HG03571 (cell line): Measurements from ENCODE around the gene OR51D1.

ENCODE experiments used
- ATAC-seq: cut with Tn5 transposase; IDR thresholded peaks from one replicate; pipeline ENCODE4 v1.9.1; 2021; ENCODE audit not compliant: unreplicated experiment

OR51D1 gene

GRCh38 chr11:4644233-4644632 is 7.0 kb downstream of the OR51D1 start:
- no peak for ATAC-seq

GRCh38 chr11:4645974-4646373 is 8.7 kb downstream of the OR51D1 start:
- no peak for ATAC-seq

- no peak for ATAC-seq
These were observed 10.5 kb downstream of the OR51D1 start for GRCh38 chr11:4647766-4648165.

GRCh38 chr11:4654635-4655369 is 17.5 kb downstream of the OR51D1 start:
- no peak for ATAC-seq

GRCh38 chr11:4658629-4659445 is 21.6 kb downstream of the OR51D1 start:
- ATAC-seq, result no peak

- no peak for ATAC-seq
These were observed 25.6 kb downstream of the OR51D1 start for GRCh38 chr11:4662876-4663275.

- no peak for ATAC-seq
These were observed 26.9 kb downstream of the OR51D1 start for GRCh38 chr11:4664183-4664582.

- no peak for ATAC-seq
These were observed 27.5 kb downstream of the OR51D1 start for GRCh38 chr11:4664786-4665185.

- ATAC-seq, result no peak
These were observed 28.1 kb downstream of the OR51D1 start for GRCh38 chr11:4665424-4665823.

- no peak for ATAC-seq
These were observed 34.5 kb downstream of the OR51D1 start for GRCh38 chr11:4671741-4672140.

GRCh38 chr11:4672470-4672869 is 35.2 kb downstream of the OR51D1 start:
- no peak for ATAC-seq

- no peak for ATAC-seq
These were observed 36.5 kb downstream of the OR51D1 start for GRCh38 chr11:4673781-4674180.

- ATAC-seq, result no peak
These were observed 40.7 kb downstream of the OR51D1 start for GRCh38 chr11:4677948-4678347.

GRCh38 chr11:4680341-4680740 is 43.1 kb downstream of the OR51D1 start:
- no peak for ATAC-seq

- ATAC-seq, result no peak
These were observed 45.5 kb downstream of the OR51D1 start for GRCh38 chr11:4682623-4683419.

GRCh38 chr11:4684631-4685285 is 47.5 kb downstream of the OR51D1 start:
- ATAC-seq, result no peak
